ENCODE measurements around the gene NKX1-1.
A peak's percentile ranks its signal among the peaks of the same experiment; 100 is the strongest.

NKX1-1 gene

DNA sequence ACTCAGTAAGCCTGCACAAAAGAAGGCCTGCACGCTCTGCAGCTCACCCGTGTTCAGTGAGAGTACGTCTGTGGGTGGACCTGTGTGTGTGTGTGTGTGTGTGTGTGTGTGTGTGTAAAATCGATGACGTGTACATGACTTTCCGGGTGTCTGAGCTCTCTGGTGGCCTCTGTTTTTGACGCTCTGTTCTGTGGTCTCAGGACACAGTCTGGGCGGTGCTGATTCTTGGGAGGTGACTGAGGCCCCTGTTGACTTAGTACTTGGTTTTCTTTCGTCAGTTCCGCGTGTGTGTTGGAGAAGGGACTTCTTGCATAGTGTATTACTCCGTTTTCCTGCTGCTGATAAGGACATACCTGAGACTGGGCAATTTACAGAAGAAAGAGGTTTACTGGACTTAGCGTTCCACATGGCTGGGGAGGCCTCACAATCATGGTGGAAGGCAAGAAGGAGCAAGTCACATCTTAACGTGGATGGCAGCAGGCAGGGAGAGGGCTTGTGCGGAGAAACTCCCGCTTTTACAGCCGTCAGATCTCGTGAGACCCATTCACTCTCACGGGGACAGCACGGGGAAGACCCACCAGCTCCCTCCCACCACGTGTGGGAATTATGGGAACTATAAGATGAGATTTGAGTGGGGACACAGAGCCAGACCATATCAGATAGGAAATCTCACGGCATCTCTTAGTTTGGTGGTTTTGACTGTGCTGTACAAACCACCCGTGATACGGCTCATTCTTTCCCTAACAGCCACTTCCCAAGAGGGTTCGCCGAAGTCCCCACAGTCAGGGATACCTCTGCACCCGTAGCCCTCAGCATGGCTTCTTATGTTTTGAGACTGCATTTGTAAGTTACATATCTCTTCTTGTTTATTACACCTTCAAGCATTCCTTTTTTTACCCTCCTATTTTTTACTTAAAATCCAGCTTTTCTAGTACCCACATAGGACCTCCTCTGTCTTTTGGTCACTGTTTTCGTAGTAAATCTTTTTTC lies 34.8 kb downstream of the NKX1-1 start:
- H3K4me3 Mint-ChIP-seq: no peak overlapping the region
- TF ChIP-seq CTCF (IDR thresholded peaks at IDR 0.05): no peak
- H3K36me3 Mint-ChIP-seq (ENCODE audit: low read depth): peaks cover 34% of the 10 kb centered on the region
- H3K27ac Mint-ChIP-seq: peak overlapping the region; percentile 14
- no peak for DNase-seq
- peaks cover 4% of the 10 kb centered on the region for H3K27me3 Mint-ChIP-seq (ENCODE audit: low read depth, poor library complexity)
- peaks cover 22% of the 10 kb centered on the region for H3K4me1 Mint-ChIP-seq
- H3K9me3 Mint-ChIP-seq: peaks cover 15% of the 10 kb centered on the region

DNA sequence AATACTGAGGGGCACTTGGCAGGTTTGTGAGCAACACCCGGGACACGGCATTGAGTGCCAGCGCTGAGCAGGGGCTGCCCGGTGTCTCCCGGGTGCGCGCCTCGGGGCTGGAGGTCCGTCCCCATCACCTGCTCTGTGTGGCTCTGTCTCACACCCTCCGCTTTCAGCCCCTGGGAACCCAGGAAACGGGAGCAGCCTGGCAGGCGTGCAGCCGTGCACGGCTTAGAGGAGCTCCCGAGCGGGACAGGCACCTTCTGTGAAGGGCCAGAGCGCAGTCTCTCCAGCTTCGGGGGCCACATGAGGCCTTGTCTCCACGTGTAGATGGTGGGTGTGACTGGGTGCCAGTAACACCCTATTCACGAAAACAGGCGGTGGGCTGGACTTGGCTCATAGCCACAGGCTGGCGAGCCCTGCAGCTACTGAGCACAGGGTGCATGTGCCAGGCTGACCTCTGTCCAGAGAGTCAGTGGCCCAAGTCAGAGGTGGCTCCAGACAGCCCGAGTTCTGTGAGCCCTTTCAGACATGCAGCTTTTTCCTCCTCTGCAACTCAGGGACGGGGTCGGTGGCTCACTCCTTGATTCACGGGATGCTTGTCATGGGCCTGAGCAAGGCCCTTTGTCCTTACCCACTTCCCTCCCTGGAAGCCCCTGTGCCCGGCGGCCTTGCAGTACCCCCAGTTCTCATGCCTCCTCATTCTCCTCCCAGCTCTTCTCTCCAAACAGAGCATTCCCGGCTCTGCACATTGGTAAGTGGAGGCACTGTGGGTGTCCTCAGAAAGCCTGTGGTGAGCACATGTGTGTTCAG lies 35.7 kb downstream of the NKX1-1 start:
- Mint-ChIP-seq H3K36me3 (ENCODE audit: low read depth) (peaks cover 34% of the 10 kb centered on the region), H3K27ac (peak overlapping the region; percentile 14), H3K9me3 (peaks cover 15% of the 10 kb centered on the region), H3K4me3 (no peak overlapping the region), H3K27me3 (ENCODE audit: low read depth, poor library complexity) (peaks cover 4% of the 10 kb centered on the region), H3K4me1 (peaks cover 22% of the 10 kb centered on the region)
- no peak for TF ChIP-seq CTCF (IDR thresholded peaks at IDR 0.05)
- no peak for DNase-seq

- Mint-ChIP-seq H3K9me3 (peaks cover 15% of the 10 kb centered on the region), H3K27ac (no peak overlapping the region), H3K4me1 (peaks cover 22% of the 10 kb centered on the region), H3K27me3 (ENCODE audit: low read depth, poor library complexity) (peaks cover 4% of the 10 kb centered on the region), H3K4me3 (no peak overlapping the region), H3K36me3 (ENCODE audit: low read depth) (peaks cover 34% of the 10 kb centered on the region)
- TF ChIP-seq CTCF (IDR thresholded peaks at IDR 0.05): no peak
- no peak for DNase-seq
Observed at GRCh38 chr4:1369479-1370079, 36.7 kb downstream of the NKX1-1 start.

DNA sequence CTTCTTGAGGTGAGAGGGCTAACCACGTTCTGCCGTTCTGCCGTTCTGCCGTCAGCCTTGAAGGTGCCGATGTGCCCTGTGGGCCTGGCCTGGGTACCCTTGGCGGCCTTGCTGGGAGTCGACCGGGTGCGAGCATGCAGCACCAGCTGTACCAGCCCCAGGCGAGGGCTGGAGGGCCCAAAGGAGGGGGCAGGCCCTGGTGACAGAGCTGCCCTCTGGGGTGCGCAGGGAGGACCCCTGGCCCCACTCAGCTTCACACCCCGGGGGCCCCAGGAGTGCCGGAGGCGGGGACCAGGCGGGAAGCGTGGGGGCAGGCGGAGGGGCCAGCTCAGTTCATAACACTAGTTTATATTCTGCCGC lies 37.2 kb downstream of the NKX1-1 start:
- no peak for TF ChIP-seq CTCF (IDR thresholded peaks at IDR 0.05)
- Mint-ChIP-seq H3K36me3 (ENCODE audit: low read depth) (peaks cover 33% of the 10 kb centered on the region), H3K27me3 (ENCODE audit: low read depth, poor library complexity) (peaks cover 4% of the 10 kb centered on the region), H3K27ac (no peak overlapping the region), H3K4me1 (peaks cover 22% of the 10 kb centered on the region), H3K9me3 (peaks cover 15% of the 10 kb centered on the region), H3K4me3 (no peak overlapping the region)
- no peak for DNase-seq

DNA sequence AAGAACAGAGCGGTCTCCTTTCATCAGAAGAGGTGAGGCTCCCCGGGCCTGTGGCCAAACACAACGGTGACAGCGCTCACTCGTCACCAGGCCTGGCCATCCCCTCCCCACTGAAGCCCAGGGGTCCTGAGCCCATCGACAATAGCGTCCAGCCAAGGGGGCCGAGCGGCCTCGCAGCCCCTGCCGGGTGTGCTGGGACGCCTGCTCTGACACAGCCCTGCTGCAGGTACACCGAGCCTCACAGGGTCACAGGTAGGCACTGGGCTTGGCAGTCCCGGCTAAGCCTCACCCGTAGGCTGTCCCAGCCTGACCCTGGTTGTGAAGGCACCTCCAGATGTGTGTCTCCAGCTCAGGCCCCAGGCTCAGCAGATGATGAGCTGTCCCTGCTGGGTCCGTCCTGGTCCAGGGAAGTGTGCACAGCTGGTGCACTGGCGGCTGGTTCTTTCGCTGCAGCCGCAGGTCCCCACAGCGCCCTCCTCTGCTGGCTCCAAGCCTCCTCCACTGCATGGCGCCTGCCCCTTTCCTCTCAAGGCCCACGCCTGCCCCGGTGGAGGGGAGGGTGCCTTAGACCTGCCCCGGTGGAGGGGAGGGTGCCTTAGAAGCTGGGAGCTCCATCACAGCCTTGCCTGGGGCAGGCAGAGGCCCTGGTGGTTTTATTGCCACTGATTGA lies 37.7 kb downstream of the NKX1-1 start:
- no peak for DNase-seq
- Mint-ChIP-seq H3K27me3 (ENCODE audit: low read depth, poor library complexity) (peaks cover 4% of the 10 kb centered on the region), H3K36me3 (ENCODE audit: low read depth) (peaks cover 28% of the 10 kb centered on the region), H3K4me1 (peaks cover 22% of the 10 kb centered on the region), H3K9me3 (peaks cover 14% of the 10 kb centered on the region), H3K4me3 (no peak overlapping the region), H3K27ac (no peak overlapping the region)
- TF ChIP-seq CTCF (IDR thresholded peaks at IDR 0.05): no peak
